ENCODE measurements around the gene MAN2B2. TPM values are rescaled to one million over a fixed set of nuclear protein-coding genes. Genes with fewer than 3 reads are reported as not detected.

The MAN2B2 gene
- total RNA-seq, 2 donors from 2014 or later, result 22.4 to 28.3 TPM

GRCh38 chr4:6617246-6617645 lies 42.3 kb downstream of the MAN2B2 start:
- H3K9me3 ChIP-seq, result no peaks in the 10 kb centered on the region
- intact Hi-C loops (cut with DNase I), result no loop called here
- no peaks in the 10 kb centered on the region for H3K4me1 ChIP-seq
- DNase-seq, result no peak
- WGBS, 2 donors, result 93 to 94% methylated on average over 10 of the region's 10 CpGs
- H3K27me3 ChIP-seq, result no peaks in the 10 kb centered on the region
- peaks cover 0 to 22% of the 10 kb centered on the region in 2 donors for H3K36me3 ChIP-seq (replicated peaks in 1 of 2; ENCODE audit: insufficient read depth in 1 of 2, low read depth in 2 of 2)
- H3K4me3 ChIP-seq, result no peak overlapping the region
- no peak for ATAC-seq
- H3K27ac ChIP-seq, result no peak overlapping the region
- TF ChIP-seq, protein P1, sequence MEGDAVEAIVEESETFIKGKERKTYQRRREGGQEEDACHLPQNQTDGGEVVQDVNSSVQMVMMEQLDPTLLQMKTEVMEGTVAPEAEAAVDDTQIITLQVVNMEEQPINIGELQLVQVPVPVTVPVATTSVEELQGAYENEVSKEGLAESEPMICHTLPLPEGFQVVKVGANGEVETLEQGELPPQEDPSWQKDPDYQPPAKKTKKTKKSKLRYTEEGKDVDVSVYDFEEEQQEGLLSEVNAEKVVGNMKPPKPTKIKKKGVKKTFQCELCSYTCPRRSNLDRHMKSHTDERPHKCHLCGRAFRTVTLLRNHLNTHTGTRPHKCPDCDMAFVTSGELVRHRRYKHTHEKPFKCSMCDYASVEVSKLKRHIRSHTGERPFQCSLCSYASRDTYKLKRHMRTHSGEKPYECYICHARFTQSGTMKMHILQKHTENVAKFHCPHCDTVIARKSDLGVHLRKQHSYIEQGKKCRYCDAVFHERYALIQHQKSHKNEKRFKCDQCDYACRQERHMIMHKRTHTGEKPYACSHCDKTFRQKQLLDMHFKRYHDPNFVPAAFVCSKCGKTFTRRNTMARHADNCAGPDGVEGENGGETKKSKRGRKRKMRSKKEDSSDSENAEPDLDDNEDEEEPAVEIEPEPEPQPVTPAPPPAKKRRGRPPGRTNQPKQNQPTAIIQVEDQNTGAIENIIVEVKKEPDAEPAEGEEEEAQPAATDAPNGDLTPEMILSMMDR (IDR thresholded peaks at IDR 0.05), result no peak
- no peak for TF ChIP-seq POLR2A (IDR thresholded peaks at IDR 0.05)

DNA sequence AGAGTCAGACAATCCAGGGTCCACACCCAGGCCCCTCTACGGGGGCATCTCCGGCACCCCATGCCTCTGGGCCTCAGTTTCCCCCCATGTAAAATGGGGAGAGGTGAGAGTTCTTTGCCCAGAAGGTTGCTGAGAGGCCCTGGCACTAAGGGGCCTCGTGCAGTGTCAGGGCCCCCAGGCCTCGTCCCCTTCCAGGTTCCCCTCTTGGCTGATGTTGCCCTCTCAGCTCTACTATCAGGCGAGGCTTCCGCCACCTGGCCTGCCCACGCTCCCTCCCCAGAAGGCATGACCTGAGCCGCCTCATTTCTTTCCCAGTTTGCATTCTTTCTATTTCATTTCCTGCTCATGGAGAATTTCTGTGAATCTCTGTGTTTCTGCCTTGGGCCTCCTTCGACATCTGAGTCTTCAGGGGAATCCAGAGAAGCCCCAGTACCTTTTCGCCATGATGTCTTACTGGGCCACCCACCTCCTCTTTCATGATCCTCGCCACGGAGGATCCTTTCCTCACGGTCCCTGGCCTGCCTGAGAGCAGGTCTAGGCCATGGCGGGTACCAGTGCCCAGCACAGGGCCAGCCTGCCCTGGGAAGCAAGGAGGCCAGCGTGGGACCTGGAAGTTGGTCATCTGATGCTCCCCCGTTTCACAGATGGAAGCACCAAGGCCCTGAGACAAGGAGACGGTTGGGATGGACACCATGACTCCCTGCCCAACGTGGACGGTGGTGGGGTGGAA lies 43.6 kb downstream of the MAN2B2 start:
- 87 to 91% methylated on average over 17 to 19 of the region's 19 CpGs for WGBS, 2 donors
- Histone ChIP-seq H3K4me3 (no peak overlapping the region), H3K36me3 (replicated peaks in 1 of 2; ENCODE audit: insufficient read depth in 1 of 2, low read depth in 2 of 2) (peaks cover 0 to 22% of the 10 kb centered on the region in 2 donors), H3K9me3 (no peaks in the 10 kb centered on the region), H3K4me1 (no peaks in the 10 kb centered on the region), H3K27me3 (no peaks in the 10 kb centered on the region), H3K27ac (no peak overlapping the region)
- DNase-seq, result no peak
- ATAC-seq, result no peak
- intact Hi-C loops (cut with DNase I), result no loop called here
- no peak for TF ChIP-seq POLR2A (IDR thresholded peaks at IDR 0.05)
- TF ChIP-seq, protein P1 (IDR thresholded peaks at IDR 0.05), result no peak

GRCh38 chr4:6619116-6619465 lies 44.1 kb downstream of the MAN2B2 start:
- Histone ChIP-seq H3K27me3 (no peaks in the 10 kb centered on the region), H3K36me3 (replicated peaks in 1 of 2; ENCODE audit: insufficient read depth in 1 of 2, low read depth in 2 of 2) (peaks cover 0 to 22% of the 10 kb centered on the region in 2 donors), H3K9me3 (no peaks in the 10 kb centered on the region), H3K4me3 (no peak overlapping the region), H3K27ac (no peak overlapping the region), H3K4me1 (no peaks in the 10 kb centered on the region)
- DNase-seq (no peak), ATAC-seq (no peak)
- 91 to 100% methylated on average over 10 to 13 of the region's 13 CpGs for WGBS, 2 donors
- intact Hi-C loops (cut with DNase I), result no loop called here
- no peak for TF ChIP-seq POLR2A (IDR thresholded peaks at IDR 0.05)
- TF ChIP-seq, protein P1 (IDR thresholded peaks at IDR 0.05), result no peak

GRCh38 chr4:6619466-6620255 lies 44.7 kb downstream of the MAN2B2 start:
- Histone ChIP-seq H3K9me3 (no peaks in the 10 kb centered on the region), H3K4me1 (no peaks in the 10 kb centered on the region), H3K27ac (no peak overlapping the region), H3K27me3 (no peaks in the 10 kb centered on the region), H3K36me3 (replicated peaks in 1 of 2; ENCODE audit: insufficient read depth in 1 of 2, low read depth in 2 of 2) (peaks cover 0 to 22% of the 10 kb centered on the region in 2 donors), H3K4me3 (no peak overlapping the region)
- TF ChIP-seq, protein P1 (IDR thresholded peaks at IDR 0.05), result no peak
- TF ChIP-seq POLR2A (IDR thresholded peaks at IDR 0.05), result no peak
- intact Hi-C loops (cut with DNase I), result no loop called here
- 88 to 93% methylated on average over 4 to 24 of the region's 24 CpGs for WGBS, 2 donors
- ATAC-seq, result no peak
- no peak for DNase-seq
